Measurements from ENCODE around the gene SYT3.
"Not testable (repeated sequence)": the region's sequence is repeated elsewhere in the genome, so short reads cannot be mapped to it uniquely, and the experiment has no call there.

Gene SYT3

DNA sequence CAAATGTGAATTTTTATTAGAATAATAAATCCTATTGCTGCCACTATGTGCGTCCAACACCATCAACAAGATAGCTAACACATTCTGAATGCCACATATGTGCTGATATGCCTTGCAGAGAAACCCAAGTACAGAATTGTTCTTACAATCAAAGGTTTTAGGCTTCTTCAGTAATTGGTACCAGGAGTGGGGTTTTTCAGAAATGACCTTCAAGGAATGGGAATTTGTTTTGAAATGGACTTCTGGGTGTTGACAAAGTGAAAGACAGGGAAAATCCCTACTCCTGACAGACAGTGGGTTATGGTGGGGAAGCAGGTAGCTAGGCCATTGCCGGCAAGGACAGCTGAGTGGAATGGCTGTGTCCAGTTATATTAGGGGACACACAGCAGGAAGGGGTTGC, 5.7 kb downstream of the SYT3 start:
- DNase-seq = no peak

- no peak for DNase-seq
Observed at GRCh38 chr19:50633359-50633758, 6.3 kb downstream of the SYT3 start.

- no peak for DNase-seq
Observed at GRCh38 chr19:50632151-50632835, 7.4 kb downstream of the SYT3 start.

DNA sequence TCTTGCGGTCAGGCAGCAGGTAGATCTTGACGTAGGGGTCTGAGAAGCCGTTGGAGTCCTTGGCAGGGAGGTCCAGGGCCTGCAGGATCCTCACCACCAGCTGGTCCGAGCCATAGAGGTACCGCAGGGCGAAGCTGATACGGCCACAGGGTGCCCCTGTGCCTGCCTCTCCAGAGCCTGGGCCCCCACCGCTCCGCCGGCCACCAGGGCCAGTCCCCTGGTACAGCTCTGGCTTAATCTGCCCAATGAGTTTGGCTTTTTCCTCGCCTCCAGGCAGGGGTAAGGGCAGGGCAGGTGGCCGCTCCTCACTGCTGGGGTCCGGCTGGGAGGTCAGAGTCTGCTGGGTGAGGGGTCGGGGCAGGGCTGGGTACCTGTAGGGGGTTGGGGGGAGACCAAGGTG, 9.9 kb downstream of the SYT3 start:
- DNase-seq = no peak

GRCh38 chr19:50629194-50629593, 10.5 kb downstream of the SYT3 start:
- no peak for DNase-seq

GRCh38 chr19:50628551-50628950, 11.1 kb downstream of the SYT3 start:
- no peak for DNase-seq

- DNase-seq = no peak
Observed at GRCh38 chr19:50628146-50628545, 11.5 kb downstream of the SYT3 start.

GRCh38 chr19:50626795-50627194, 12.9 kb downstream of the SYT3 start:
- DNase-seq = no peak

- DNase-seq = no peak
Observed at GRCh38 chr19:50626011-50626410, 13.7 kb downstream of the SYT3 start.

GRCh38 chr19:50624949-50625600, 14.6 kb downstream of the SYT3 start:
- DNase-seq = no peak

DNA sequence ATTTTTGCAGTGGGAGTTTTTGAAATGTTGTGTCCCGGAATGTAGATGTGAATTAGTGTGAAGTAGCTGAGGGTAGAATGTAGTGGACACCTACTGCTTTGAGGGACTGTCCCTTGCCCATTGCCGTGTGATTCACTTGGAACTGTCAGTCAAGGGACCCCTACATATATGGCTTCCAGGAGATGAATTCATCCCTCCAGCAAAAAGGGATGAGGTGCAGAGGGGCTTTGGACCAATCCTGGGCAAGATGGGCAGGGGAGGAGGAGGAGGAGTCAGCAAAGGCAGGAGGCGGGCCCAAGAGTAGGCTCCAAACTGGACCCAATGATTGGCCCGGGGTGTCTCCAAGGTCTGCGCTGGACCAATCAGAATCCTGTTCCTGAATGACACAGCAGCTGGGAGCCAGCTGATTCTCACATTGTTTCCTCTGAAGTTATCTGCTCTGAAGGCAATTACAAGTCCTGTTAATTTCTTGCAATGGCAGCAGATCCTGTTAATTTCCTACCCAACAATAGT, 19.2 kb downstream of the SYT3 start:
- DNase-seq = not testable (repeated sequence)

DNA sequence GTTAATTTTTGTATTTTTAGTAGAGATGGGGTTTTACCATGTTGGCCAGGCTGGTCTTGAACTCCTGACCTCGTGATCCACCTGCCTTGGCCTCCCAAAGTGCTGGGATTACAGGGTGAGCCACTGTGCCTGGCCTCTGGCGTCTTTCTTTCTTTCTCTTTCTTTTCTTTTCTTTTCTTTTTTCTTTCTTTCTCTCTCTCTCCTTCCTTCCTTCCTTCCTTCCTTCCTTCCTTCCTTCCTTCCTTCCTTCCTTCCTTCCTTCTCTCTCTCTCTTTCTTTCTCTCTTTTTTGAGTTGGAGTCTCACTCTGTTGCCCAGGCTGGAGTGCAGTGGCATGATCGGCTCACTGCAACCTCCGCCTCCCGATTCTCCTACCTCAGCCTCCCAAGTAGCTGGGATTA, 20.5 kb downstream of the SYT3 start:
- DNase-seq = not testable (repeated sequence)

DNA sequence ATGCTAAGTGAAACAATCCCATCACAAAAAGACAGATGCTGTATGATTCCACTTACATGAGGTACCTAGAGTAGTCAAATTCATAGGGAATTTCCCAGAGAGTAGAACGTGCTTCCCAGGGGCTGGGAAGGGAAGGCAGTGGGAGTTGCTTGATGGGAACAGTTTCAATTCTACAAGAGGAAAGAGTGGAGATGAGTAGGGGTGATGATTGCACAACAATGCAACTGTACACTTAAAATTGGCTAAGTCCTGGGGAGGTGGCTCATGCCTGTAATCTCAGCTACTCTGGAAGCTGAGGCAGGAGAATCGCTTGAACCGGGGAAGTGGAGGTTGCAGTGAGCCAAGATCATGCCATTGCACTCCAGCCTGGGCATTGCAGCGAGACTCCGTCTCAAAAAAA, 21.3 kb downstream of the SYT3 start:
- not testable (repeated sequence) for DNase-seq

DNA sequence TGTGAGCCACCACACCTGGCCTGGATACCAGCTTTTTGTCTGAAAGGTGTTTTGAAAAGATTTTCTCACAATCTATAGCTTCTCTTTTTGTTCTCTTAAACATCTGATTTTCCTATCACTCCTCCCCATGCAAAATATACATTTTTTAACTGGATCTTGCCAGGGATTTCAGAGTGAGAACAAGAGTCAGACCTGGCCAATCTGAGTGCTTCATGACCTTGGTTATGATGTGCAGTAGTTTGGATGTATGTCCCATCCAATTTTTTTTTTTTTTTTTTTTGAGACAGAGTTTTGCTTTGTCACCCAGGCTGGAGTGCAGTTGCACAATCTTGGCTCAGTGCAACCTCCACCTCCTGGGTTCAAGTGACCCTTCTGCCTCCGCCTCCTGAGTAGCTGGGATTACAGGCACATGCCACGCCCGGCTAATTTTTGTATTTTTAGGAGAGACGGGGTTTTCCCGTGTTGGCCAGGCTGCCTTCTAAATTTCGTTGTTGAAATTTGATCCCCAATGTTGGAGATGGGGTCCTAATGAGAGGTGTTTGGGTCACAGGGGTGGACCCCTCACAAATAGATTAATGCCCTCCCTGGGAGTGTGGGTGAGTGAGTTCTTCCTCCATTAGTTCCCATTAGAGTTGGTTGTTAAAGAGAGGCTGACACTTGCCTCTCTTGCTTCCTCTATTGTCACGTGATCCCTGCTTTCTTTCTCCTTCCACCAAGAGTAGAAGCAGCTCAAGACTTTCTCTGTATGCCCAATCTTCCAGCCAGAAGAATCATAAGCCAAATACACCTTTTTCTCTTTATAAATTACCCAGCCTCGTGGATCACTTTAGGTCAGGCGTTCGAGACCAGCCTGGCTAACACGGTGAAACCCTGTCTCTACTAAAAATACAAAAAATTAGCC, 26.9 kb downstream of the SYT3 start:
- not testable (repeated sequence) for DNase-seq

DNA sequence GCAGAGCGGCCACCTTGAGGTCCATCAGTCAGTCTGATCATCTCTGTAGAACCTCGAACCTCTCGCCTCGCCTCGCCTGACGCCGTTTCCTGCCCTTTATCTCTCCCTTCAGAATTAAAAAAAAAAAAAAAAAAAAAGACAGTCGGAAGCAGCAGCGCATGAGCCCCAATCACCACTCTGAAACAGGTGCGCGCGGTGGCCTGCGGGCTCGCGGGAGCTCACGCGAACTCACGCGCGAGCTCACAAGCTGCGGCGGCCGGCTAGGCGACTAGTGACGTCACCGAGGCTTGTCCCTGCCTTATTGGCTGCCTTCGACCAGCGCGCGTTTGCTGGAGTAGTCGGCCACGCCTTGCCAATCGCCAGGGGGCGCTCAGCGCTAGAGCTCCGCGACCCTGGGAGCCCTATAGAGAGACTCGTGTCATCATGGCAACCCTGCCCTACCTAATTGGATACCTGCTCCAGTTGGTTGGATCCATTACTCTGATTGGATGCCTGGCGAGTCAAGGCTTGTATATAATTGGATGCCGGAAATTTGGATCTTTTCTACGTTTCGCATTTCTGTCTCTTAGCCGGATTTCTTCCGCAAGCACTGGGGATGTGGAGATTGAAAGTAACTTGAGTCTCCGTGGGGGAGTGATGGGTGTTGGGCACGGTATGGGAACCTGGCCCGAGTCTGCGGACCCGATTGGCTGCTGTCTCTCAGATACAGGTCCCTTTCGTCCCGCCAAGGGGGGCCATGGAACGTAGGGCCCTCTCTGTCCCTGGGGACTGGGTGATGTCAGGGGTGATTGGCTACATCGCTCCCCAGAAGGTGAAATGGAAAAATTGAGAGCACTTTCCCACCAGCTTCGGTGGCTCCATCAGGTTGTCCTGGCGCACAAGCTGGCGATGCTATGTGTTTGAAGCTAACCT, 31.6 kb downstream of the SYT3 start:
- peak; percentile 2 for DNase-seq

- no peak for DNase-seq
Observed at GRCh38 chr19:50607388-50607787, 32.3 kb downstream of the SYT3 start.

DNA sequence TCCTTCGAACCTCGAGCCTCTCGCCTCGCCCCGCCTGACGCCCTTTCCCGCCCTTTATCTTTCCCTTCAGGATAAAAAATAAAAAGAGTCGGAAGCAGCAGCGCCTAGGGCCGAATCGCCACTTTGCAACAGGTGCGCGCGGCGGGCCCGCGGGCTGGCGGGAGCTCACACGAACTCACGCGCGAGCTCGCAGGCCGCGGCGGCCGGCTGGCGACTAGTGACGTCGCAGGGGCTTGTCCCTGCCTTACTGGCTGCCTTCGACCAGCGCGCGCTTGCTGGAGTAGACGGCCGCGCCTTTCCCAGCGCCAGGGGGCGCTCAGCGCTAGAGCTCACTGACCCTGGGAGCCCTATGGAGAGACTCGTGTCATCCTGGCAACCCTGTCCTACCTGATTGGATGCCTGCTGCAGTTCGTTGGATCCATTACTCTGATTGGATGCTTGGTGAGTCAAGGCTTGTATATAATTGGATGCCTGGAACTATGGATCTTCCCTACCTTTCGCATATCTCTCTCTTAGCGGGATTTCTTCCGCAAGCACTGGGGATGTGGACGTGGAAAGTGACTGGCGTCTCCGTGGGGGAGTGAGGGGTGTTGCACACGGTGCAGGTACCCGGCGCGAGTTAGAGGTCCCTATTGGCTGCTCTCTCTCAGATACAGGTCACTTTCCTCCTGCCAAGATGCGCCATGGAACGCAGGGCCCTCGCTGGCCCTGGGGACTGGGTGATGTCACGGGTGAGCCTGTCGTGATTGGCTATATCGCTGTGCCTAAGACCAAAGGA, 33.4 kb downstream of the SYT3 start:
- peak; percentile 1 for DNase-seq

DNA sequence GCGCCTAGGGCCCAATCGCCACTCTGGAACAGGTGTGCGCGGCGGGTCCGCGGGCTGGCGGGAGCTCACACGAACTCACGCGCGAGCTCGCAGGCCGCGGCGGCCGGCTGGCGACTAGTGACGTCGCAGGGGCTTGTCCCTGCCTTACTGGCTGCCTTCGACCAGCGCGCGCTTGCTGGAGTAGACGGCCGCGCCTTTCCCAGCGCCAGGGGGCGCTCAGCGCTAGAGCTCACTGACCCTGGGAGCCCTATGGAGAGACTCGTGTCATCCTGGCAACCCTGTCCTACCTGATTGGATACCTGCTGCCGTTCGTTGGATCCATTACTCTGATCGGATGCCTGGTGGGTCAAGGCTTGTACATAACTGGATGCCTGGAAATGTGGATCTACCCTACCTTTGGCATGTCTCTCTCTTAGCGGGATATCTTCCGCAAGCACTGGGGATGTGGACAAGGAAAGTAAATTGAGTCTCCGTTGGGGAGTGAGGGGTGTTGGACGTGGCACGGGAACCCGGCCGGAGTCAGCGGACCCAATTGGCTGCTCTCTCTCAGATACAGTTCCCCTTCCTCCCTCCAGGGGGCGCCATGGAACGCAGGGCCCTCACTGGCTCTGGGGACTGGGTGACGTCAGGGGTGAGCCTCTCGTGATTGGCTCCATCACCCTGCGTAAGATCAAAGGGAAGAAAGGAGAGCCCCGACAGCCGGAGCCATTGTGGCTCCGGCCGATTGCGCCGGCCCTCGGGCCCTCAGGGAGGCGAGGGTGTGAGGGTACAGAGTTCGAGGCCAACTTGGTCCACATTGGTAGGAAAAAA, 35.2 kb downstream of the SYT3 start:
- DNase-seq = not testable (repeated sequence)

GRCh38 chr19:50602935-50603334, 36.7 kb downstream of the SYT3 start:
- DNase-seq = no peak

DNA sequence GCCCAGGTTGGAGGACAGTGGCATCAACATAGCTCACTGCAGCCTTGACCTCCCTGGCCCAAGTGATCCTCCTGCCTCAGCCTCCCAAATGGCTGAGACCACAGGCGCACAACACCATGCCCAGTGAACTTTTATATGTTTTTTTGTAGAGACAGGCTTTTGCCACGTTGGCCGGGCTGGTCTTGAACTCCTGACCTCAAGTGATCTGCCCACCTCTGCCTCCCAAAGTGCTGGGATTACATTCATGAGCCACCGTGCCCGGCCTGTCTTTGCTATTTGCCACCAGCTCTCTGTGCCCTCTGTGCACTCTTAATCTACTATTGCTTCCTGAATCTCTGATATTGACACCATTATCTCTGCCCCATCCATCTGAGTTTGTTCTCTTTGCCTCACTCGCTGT, 37.2 kb downstream of the SYT3 start:
- no peak for DNase-seq

DNA sequence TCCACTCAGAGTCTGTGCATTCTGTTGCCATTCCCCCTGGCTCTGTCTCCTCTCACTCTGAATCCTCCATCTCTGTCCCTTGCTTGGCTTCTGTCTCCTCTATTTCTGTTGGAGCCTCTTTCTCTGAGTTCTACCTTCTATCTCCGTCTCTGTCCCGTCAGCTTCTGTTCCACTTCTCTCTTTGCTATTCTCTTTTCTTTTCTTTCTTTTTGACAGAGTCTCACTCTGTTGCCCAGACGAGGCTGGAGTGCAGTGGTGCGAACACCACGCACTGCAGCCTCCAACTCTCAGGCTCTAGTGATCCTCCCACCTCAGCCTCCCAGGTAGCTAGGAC, 37.6 kb downstream of the SYT3 start:
- no peak for DNase-seq
